ENCODE data around the gene GZF1.

Gene GZF1

GRCh38 chr20:23360531-23360930 is 1.5 kb upstream of the GZF1 start:
- peak overlapping the region; percentile 76; the same call in 1 of the 2 replicates for H3K4me3 ChIP-seq (ENCODE audit: low read depth, low read length)
- DNase-seq = no peak
- H3K27ac ChIP-seq = peak overlapping the region; percentile 95

GRCh38 chr20:23361119-23361475 is 885 bp upstream of the GZF1 start:
- no peak for DNase-seq
- Histone ChIP-seq H3K27ac (peak overlapping the region; percentile 95), H3K27me3 (ENCODE audit: insufficient read depth, low read depth, severe bottlenecking) (no peaks in the 10 kb centered on the region), H3K9me3 (ENCODE audit: severe bottlenecking) (no peaks in the 10 kb centered on the region), H3K36me3 (peaks cover 20% of the 10 kb centered on the region), H3K4me3 (ENCODE audit: low read depth, low read length) (peak overlapping the region; percentile 76)
- no peak for TF ChIP-seq CTCF (IDR thresholded peaks at IDR 0.05; ENCODE audit: low read depth, low read length)

More at GRCh38 chr20:23360531-23360930, 1.5 kb upstream of the GZF1 start:
- no peak for TF ChIP-seq CTCF (IDR thresholded peaks at IDR 0.05; ENCODE audit: low read depth, low read length)
- Histone ChIP-seq H3K27me3 (ENCODE audit: insufficient read depth, low read depth, severe bottlenecking) (no peaks in the 10 kb centered on the region), H3K9me3 (ENCODE audit: severe bottlenecking) (no peaks in the 10 kb centered on the region), H3K36me3 (peaks cover 20% of the 10 kb centered on the region)

GRCh38 chr20:23362392-23363256 is 642 bp downstream of the GZF1 start:
- Histone ChIP-seq H3K36me3 (peaks cover 32% of the 10 kb centered on the region), H3K27ac (peak overlapping the region; percentile 89), H3K9me3 (ENCODE audit: severe bottlenecking) (no peaks in the 10 kb centered on the region), H3K27me3 (ENCODE audit: insufficient read depth, low read depth, severe bottlenecking) (no peaks in the 10 kb centered on the region), H3K4me3 (ENCODE audit: low read depth, low read length) (peak overlapping the region; percentile 94)
- no peak for DNase-seq
- no peak for TF ChIP-seq CTCF (IDR thresholded peaks at IDR 0.05; ENCODE audit: low read depth, low read length)

GRCh38 chr20:23363257-23363649 is 1.3 kb downstream of the GZF1 start:
- no peaks in the 10 kb centered on the region for H3K27me3 ChIP-seq (ENCODE audit: insufficient read depth, low read depth, severe bottlenecking)
- H3K36me3 ChIP-seq = peaks cover 39% of the 10 kb centered on the region
- no peak overlapping the region for H3K27ac ChIP-seq
- H3K4me3 ChIP-seq (ENCODE audit: low read depth, low read length) = peak overlapping the region; percentile 94
- no peak for TF ChIP-seq CTCF (IDR thresholded peaks at IDR 0.05; ENCODE audit: low read depth, low read length)
- no peak for DNase-seq
- H3K9me3 ChIP-seq (ENCODE audit: severe bottlenecking) = no peaks in the 10 kb centered on the region

GRCh38 chr20:23365390-23366165 is 3.6 kb downstream of the GZF1 start:
- peaks cover 62% of the 10 kb centered on the region for H3K36me3 ChIP-seq

More at GRCh38 chr20:23365390-23366165, 3.6 kb downstream of the GZF1 start:
- no peaks in the 10 kb centered on the region for H3K9me3 ChIP-seq (ENCODE audit: severe bottlenecking)
- no peak for DNase-seq
- H3K4me3 ChIP-seq (ENCODE audit: low read depth, low read length) = no peak overlapping the region
- H3K27me3 ChIP-seq (ENCODE audit: insufficient read depth, low read depth, severe bottlenecking) = no peaks in the 10 kb centered on the region
- TF ChIP-seq CTCF (IDR thresholded peaks at IDR 0.05; ENCODE audit: low read depth, low read length) = no peak
- no peak overlapping the region for H3K27ac ChIP-seq

Data from WERI-Rb-1 (cell line).